Activated T-cell treated with anti-CD3 and anti-CD28 coated beads, Interleukin-2, amount 50 U/mL, for 4 hours (primary cell): Measurements from ENCODE around the gene POMC. TPM values are rescaled to one million over a fixed set of nuclear protein-coding genes. Genes with fewer than 3 reads are reported as not detected.
"Not testable (repeated sequence)": the region's sequence is repeated elsewhere in the genome, so short reads cannot be mapped to it uniquely, and the experiment has no call there.

Experiments used
- ATAC-seq, 2 donors: fragments of 200-7000 bp; cut with Tn5 transposase; one replicate each; pipeline ENCODE4 v1.10.0; 2021
- DNase-seq: peaks from one replicate; pipeline ENCODE4 v3.0.0-alpha.2; 2020
- H3K27me3 Mint-ChIP-seq: one replicate; pipeline ENCODE4 v1.8.0; 2021; ENCODE audit warnings: low read depth, mixed read lengths
- H3K36me3 Mint-ChIP-seq: one replicate; pipeline ENCODE4 v1.8.0; 2022; ENCODE audit warnings: mixed read lengths; ENCODE audit not compliant: insufficient read depth
- H3K4me1 Mint-ChIP-seq: one replicate; pipeline ENCODE4 v1.8.0; 2021; ENCODE audit warnings: low read depth, mixed read lengths
- H3K4me3 Mint-ChIP-seq: one replicate; pipeline ENCODE4 v1.8.0; 2021; ENCODE audit warnings: mild to moderate bottlenecking, moderate library complexity, mixed read lengths
- H3K9me3 Mint-ChIP-seq: one replicate; pipeline ENCODE4 v1.8.0; 2021; ENCODE audit warnings: mixed read lengths
- total RNA-seq, 3 donors: library from RNA; stranded (reverse); gene quantifications; one replicate each; pipeline ENCODE4 v1.2.1, GENCODE V29; 2021

Gene POMC
- total RNA-seq, 3 donors from 2014 or later = 4.4 to 5.6 (median 5.2) TPM

DNA sequence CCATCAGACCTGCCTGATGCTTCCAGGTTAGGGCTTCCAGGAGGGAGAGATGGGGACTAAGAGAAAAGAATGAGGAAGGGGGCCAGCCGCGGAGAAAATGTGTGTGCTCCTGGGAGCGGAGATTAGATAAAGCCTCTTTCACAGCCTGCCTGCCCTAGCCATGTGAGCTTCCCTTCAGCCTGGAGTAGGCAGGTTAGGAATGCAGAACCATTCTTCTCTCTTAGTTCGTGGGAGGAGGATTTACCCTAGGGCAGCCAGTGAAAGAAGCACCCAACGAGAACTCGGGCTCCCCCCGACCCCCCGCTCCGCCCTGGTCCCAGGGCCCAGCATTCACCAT, 36.1 kb downstream of the POMC start:
- Mint-ChIP-seq H3K36me3 (no peaks in the 10 kb centered on the region), H3K4me3 (peak overlapping the region; percentile 47), H3K4me1 (peaks cover 11% of the 10 kb centered on the region), H3K9me3 (no peaks in the 10 kb centered on the region), H3K27me3 (peaks cover 60% of the 10 kb centered on the region)
- DNase-seq (no peak), ATAC-seq (no peak)

DNA sequence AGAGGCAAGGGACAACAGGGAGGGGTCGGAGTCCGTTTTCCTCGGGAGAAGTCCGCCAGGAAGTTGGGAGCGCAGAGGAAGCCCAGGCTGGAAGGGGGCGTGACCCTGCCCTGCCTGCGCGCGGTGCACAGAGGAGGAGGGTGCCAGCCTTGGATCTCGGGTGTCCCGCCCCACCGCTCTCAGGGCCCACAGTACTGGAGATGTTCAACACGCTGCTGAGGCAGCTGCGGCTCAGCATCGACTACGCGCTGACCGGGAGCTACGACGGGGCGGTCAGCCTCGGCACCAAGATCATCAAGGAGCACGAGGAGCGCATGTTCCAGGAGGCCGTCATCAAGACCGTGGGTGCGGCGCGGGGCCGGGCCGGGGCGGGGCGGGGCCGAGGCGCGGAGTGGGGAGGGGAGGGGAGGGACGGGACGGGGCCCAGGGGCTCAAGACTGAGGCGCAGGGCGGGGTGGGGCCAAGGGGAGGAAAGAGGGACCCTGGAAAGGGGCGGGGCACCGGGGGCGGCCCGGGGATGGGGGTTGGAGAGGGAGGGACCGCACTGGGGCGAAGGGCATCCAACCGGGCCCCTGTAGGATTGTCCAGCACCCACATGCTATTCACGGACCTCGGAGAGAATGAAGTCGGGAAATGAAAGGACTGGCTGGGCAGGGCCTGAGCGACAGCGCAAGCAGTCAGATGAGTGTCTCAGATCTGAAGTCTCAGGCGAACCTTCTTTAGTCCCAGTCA, 36.6 kb downstream of the POMC start:
- Mint-ChIP-seq H3K4me3 (peak overlapping the region; percentile 49), H3K4me1 (peaks cover 11% of the 10 kb centered on the region), H3K36me3 (no peaks in the 10 kb centered on the region), H3K9me3 (no peaks in the 10 kb centered on the region), H3K27me3 (peaks cover 55% of the 10 kb centered on the region)
- peak; percentile 64 to 69 for ATAC-seq
- DNase-seq = peak; percentile 9

DNA sequence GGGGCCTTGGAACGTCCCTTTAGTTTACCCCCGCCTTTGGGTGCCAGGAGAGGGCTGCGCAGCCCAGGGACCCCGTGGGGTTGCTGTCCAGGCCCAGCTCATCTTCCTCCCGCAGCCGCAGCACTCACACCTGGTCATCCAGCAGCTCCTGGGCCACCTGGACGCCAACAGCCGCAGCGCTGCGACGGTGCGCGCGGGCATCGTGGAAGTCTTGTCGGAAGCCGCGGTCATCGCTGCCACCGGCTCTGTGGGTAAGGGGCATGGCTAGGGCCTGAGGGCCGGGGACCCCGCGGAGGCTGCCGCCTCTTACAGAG, 37.2 kb downstream of the POMC start:
- no peaks in the 10 kb centered on the region for H3K36me3 Mint-ChIP-seq
- DNase-seq = no peak
- no peak for ATAC-seq
- H3K4me3 Mint-ChIP-seq = peak overlapping the region; percentile 49
- no peaks in the 10 kb centered on the region for H3K9me3 Mint-ChIP-seq
- H3K27me3 Mint-ChIP-seq = peaks cover 51% of the 10 kb centered on the region
- peaks cover 11% of the 10 kb centered on the region for H3K4me1 Mint-ChIP-seq

DNA sequence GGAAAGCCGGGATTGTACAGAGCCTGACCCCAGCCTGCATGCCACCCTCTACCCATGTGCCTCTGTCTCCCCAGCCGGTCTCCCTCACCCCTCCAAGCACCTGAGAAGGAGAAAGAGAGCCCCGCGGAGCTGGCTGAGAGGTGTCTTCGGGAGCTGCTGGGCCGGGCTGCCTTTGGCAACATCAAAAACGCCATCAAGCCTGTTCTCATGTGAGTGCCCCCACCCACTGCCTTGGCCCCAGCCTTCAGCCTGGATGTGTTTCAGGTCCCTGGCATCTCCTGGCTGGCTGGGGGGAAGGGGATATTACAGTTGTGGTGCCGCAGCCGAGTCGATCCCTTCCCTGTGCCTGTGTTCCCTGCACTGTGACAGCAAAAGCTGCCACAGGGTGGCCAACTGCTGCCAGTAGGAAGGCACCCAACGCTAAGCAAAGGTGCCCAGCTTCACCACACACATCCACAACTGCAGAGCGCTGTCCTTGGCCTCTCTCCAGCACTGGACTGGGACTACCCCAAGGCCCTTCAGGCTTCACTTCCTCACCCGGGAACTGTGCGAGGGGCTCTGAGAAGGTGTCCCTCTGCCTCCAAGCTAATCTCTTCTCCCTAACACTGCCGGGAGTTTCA, 38.4 kb downstream of the POMC start:
- Mint-ChIP-seq H3K36me3 (no peaks in the 10 kb centered on the region), H3K27me3 (peaks cover 41% of the 10 kb centered on the region)

DNA sequence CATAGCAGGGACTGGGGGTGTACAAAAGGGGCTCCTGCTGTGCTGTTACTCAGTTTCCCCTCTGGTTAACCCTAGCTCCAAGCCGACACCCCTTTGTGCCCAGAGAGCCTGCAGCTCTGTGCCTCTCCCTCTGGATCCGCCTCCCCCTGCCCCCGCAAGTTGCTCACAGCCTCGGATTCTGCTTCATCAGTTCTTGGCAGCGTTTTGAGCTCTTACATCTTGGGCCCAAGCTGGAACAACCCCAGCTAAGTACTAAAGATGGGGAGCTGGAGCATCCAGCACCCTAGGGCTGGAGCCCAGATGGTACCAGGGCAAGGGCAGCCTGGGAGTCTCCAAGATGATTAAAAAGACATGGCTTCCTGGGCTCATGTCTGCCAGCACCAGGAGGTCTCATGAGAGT, 40.7 kb downstream of the POMC start:
- H3K36me3 Mint-ChIP-seq = no peaks in the 10 kb centered on the region
- H3K4me1 Mint-ChIP-seq = peaks cover 11% of the 10 kb centered on the region
- H3K27me3 Mint-ChIP-seq = peaks cover 27% of the 10 kb centered on the region
- no peaks in the 10 kb centered on the region for H3K9me3 Mint-ChIP-seq
- H3K4me3 Mint-ChIP-seq = no peak overlapping the region
- ATAC-seq (no peak), DNase-seq (no peak)

More for the DNA sequence above, 38.4 kb downstream of the POMC start:
- Mint-ChIP-seq H3K4me1 (peaks cover 11% of the 10 kb centered on the region), H3K9me3 (no peaks in the 10 kb centered on the region), H3K4me3 (no peak overlapping the region)
- no peak for ATAC-seq
- no peak for DNase-seq

DNA sequence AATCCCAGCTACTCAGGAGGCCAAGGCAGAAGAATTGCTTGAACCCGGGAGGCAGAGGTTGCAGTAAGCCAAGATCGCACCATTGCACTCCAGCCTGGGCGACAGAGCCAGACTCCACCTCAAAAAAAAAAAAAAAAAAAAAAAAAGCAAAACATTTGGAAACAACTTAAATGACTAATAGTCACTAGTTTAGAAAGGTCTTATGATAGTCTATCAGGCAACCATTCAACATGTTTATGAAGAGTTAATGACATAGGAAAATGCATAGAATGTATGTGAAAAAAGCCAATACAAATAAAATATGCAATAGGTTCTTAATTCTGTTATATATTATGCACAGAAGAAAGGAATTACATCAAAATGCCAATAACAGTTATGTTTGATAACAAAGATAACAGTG, 41.3 kb downstream of the POMC start:
- DNase-seq, H3K9me3 Mint-ChIP-seq, H3K4me1 Mint-ChIP-seq, H3K36me3 Mint-ChIP-seq, H3K4me3 Mint-ChIP-seq, ATAC-seq: not testable (repeated sequence)
- H3K27me3 Mint-ChIP-seq = peaks cover 26% of the 10 kb centered on the region

DNA sequence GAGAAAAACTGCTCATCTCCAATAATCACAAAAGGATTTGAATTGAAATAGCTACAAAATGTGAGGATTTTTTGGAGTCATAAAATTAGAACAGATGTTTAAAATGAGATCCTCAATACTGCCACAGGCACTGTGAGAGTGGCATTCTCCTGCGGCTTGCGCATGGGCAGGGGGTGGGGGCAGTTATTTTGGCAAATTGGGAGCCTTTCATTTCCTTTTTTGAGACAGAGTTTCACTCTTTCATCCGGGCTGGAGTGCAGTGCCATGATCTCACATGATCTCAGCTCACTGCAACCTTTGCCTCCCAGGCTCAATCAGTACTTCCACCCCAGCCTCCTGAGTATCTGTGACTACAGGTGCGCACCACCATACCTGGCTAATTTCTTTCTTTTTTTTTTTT, 42.4 kb downstream of the POMC start:
- Mint-ChIP-seq H3K4me1 (peaks cover 8% of the 10 kb centered on the region), H3K36me3 (no peaks in the 10 kb centered on the region), H3K27me3 (peaks cover 18% of the 10 kb centered on the region), H3K9me3 (no peaks in the 10 kb centered on the region), H3K4me3 (no peak overlapping the region)
- ATAC-seq (no peak), DNase-seq (no peak)

DNA sequence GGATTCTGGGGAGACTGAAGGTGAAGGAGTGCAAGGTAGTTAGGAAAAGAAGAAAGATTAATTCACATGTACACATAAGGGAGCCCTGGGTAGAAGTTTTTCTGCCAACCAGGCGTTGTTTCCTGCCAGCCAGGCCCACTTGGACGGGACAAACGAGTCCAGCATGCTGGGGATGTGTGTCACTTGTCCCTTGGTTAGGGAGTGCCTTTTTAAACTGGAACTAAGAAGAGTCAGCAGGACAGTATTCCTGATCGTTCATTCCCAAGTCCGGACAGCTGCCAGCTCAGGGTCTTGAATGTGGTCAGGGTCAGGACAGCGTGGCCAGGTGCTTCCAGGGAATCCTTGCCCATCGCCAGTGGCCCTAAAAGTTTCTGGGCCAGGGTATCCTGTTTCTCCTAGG, 43.2 kb downstream of the POMC start:
- H3K27me3 Mint-ChIP-seq = peaks cover 12% of the 10 kb centered on the region
- no peak for DNase-seq
- no peak overlapping the region for H3K4me3 Mint-ChIP-seq
- ATAC-seq = no peak
- no peaks in the 10 kb centered on the region for H3K9me3 Mint-ChIP-seq
- H3K36me3 Mint-ChIP-seq = no peaks in the 10 kb centered on the region
- H3K4me1 Mint-ChIP-seq = peaks cover 8% of the 10 kb centered on the region

DNA sequence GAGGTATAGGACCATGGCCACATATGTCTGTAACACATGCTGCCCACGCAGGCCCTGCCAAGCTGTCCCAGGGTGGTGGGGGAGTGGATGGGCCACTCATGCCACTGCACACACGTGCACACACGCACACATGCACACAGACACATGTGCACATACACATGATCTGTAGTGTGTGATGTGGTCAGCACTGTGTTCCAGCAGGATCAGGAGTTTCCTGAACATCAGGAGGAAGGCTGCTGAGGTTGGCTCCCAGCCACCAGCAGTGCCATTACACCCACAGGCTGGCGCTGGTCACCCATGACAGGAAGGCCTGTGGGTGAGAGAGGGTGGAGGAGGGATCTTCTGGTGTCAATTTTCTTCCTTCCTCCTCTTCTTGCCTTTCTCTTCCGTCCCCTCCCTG, 44.7 kb downstream of the POMC start:
- ATAC-seq (no peak), DNase-seq (no peak)
- H3K36me3 Mint-ChIP-seq = no peaks in the 10 kb centered on the region
- H3K4me3 Mint-ChIP-seq = no peak overlapping the region
- peaks cover 5% of the 10 kb centered on the region for H3K27me3 Mint-ChIP-seq
- H3K4me1 Mint-ChIP-seq = no peaks in the 10 kb centered on the region
- no peaks in the 10 kb centered on the region for H3K9me3 Mint-ChIP-seq

DNA sequence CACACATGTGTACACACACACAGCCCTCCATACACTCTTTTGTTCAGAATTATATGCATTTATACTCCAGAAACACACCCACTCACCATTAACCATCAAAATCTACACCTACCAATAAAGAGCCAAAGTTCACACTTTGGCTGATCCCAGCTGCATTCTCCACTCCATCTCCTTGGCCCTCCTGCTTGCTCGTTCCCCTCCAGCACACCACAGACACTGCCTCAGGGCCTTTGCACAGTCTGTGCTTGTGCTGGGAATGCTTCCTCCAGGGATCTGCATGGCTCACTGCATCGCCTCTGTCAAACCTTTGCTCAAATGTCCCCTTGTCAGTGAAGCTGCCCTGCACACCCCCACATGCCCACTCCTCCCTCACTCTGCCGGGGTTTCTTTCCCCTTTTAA, 46.0 kb downstream of the POMC start:
- no peaks in the 10 kb centered on the region for H3K4me1 Mint-ChIP-seq
- DNase-seq = no peak
- no peaks in the 10 kb centered on the region for H3K36me3 Mint-ChIP-seq
- no peak for ATAC-seq
- H3K27me3 Mint-ChIP-seq = peaks cover 5% of the 10 kb centered on the region
- H3K9me3 Mint-ChIP-seq = no peaks in the 10 kb centered on the region
- H3K4me3 Mint-ChIP-seq = no peak overlapping the region

DNA sequence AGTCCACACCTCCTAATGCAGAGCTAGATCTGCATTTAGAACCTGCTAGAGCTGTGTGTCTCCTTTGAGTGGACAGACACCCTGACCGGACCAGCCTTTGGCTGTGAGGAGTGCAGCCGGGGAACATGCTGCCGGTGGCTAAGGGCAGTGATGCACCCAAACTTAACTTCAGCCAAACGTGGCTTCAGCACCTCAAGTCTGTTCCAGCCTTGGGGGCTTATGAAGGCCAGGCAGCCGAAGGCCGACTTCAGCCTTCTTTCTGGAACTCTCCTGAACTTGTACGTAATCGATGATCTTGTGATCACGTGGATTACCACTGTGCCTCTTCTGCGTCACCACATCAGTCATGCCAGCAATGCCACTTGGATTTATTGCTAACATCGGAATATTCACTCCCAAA, 49.1 kb downstream of the POMC start:
- DNase-seq (no peak), ATAC-seq (no peak)
- Mint-ChIP-seq H3K9me3 (no peaks in the 10 kb centered on the region), H3K4me3 (no peak overlapping the region), H3K27me3 (peaks cover 5% of the 10 kb centered on the region), H3K36me3 (no peaks in the 10 kb centered on the region), H3K4me1 (no peaks in the 10 kb centered on the region)

DNA sequence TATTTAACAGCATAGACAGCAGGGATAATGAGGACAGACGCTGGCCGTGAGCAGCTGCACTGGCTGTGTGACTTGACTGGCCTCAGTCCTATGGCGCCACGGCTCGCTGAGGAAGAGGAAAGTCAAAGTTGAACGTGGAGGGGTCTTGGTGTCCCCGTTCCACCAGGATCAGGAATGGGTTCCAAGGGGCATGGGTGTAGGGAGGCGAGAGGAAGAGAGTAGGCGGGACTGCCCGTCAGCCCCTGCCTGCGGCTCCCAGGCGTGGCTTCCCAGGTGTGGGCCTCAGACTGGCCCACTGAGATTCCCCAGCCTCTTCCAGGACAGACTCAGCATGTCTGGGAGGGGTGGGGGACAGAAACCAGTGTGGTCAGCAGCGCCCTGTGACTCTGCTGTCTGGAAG, 51.4 kb downstream of the POMC start:
- H3K36me3 Mint-ChIP-seq = no peaks in the 10 kb centered on the region
- DNase-seq (no peak), ATAC-seq (no peak)
- no peak overlapping the region for H3K4me3 Mint-ChIP-seq
- no peaks in the 10 kb centered on the region for H3K9me3 Mint-ChIP-seq
- H3K4me1 Mint-ChIP-seq = no peaks in the 10 kb centered on the region
- no peaks in the 10 kb centered on the region for H3K27me3 Mint-ChIP-seq

DNA sequence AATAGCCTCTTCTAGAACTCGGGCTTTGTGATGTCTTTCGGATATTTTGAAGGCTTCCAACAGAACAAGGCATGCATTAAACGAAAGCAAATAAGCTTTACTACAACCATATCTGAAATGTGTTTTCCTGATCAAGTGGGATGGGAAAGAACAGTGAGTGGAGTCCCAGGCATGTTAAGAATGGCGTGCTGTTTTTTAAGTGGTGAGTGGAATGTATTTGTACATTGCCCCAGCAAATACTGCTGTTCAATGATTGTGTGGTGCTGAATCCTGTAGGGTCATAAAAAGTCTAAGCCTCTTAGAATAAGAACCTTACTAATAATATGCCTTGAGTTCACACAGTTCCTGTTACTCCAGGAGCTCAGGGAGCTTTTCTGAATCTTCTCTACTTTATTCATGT, 52.5 kb downstream of the POMC start:
- Mint-ChIP-seq H3K4me1 (no peaks in the 10 kb centered on the region), H3K27me3 (no peaks in the 10 kb centered on the region), H3K36me3 (no peaks in the 10 kb centered on the region), H3K9me3 (no peaks in the 10 kb centered on the region), H3K4me3 (no peak overlapping the region)
- DNase-seq (no peak), ATAC-seq (no peak)

DNA sequence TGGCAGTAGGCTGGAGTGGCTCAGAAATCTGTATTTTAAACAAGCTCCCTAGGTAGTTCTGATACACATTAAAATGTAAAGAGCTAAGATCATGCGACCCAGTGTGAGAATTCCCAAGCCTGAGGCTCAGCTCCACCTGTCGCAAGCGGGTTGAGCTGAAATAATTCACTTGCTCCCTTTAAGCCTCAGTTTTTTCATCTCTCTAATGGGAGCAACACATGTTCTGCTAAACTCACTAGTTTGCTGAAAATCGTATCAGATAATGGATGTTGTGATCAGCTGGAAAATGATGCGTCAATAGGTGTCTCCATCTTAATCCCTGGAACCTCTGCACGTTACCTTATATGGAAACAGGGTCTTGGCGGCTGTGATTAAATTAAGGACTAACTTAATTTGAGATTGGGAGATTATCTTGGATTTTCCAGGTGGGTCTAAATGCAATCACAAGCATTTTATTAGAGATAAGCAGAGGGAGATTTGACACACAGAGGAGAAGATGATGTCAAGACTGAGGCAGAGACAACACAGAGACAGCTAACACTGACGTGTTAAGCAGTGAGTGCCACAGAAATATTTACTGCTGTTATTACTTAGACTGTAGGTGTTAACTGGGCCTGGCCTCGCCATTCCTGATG, 53.0 kb downstream of the POMC start:
- Mint-ChIP-seq H3K27me3 (no peaks in the 10 kb centered on the region), H3K4me1 (no peaks in the 10 kb centered on the region), H3K9me3 (no peaks in the 10 kb centered on the region), H3K4me3 (no peak overlapping the region), H3K36me3 (no peaks in the 10 kb centered on the region)
- no peak for ATAC-seq
- no peak for DNase-seq

DNA sequence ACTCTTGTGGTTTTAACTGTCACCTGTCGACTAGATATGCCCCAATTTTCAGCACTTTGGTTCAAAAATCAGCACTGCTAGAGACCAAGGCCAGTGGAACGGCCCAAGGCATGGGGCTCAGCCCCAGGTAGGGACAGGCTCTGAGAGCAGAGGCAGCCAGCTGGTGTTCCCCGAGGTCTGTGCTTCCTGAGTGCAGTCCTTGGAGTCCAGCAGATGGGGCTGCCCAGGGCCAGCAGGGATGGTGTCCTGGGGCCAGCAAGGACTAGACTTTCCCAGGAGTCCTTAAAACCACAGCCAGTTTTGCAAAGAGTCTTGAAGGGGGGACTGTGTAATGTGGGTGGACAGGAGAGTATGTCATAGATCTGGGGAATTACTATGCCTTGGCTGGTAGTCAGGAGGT, 56.3 kb downstream of the POMC start:
- Mint-ChIP-seq H3K9me3 (no peaks in the 10 kb centered on the region), H3K4me3 (no peak overlapping the region), H3K27me3 (no peaks in the 10 kb centered on the region), H3K36me3 (no peaks in the 10 kb centered on the region), H3K4me1 (no peaks in the 10 kb centered on the region)
- ATAC-seq (no peak), DNase-seq (no peak)
